Fibroblast of the aortic adventitia (primary cell): ENCODE results near the gene RAPGEF4. TPM values are rescaled to one million over a fixed set of nuclear protein-coding genes. Genes with fewer than 3 reads are reported as not detected.

ENCODE experiments used
- DNase-seq: peaks from one replicate; pipeline ENCODE4 v3.0.0-alpha.2; 2010; ENCODE audit warnings: low read depth
- H3K4me3 ChIP-seq: 2 replicates; pipeline ENCODE4 v1.5.1; 2011; ENCODE audit warnings: low read depth, mild to moderate bottlenecking, control low read depth, low read length, moderate library complexity
- CTCF ChIP-seq: IDR thresholded peaks from 2 replicates; pipeline ENCODE4 v1.5.1; 2011; ENCODE audit warnings: mild to moderate bottlenecking, low read length, control low read depth, inconsistent platforms; ENCODE audit not compliant: insufficient read depth
- total RNA-seq: library from RNA; depleted of rRNA; stranded (reverse); fragments of >200 nt; gene quantifications from 2 replicates; pipeline ENCODE4 v1.2.3, GENCODE V29; 2012; ENCODE audit warnings: low replicate concordance

Gene RAPGEF4
- total RNA-seq, 1 donor = 1.3 TPM

GRCh38 chr2:173040729-173041128 is 305.1 kb downstream of the RAPGEF4 start:
- TF ChIP-seq CTCF = no peak
- H3K4me3 ChIP-seq = no peak overlapping the region
- no peak for DNase-seq

- H3K4me3 ChIP-seq = no peak overlapping the region
- TF ChIP-seq CTCF = no peak
- no peak for DNase-seq
Observed at GRCh38 chr2:173043476-173043875, 307.8 kb downstream of the RAPGEF4 start.

- TF ChIP-seq CTCF = no peak
- no peak for DNase-seq
Observed at GRCh38 chr2:173043897-173044519, 308.4 kb downstream of the RAPGEF4 start.

GRCh38 chr2:173044686-173045085 is 309.0 kb downstream of the RAPGEF4 start:
- H3K4me3 ChIP-seq = no peak overlapping the region

More at GRCh38 chr2:173043897-173044519, 308.4 kb downstream of the RAPGEF4 start:
- H3K4me3 ChIP-seq = no peak overlapping the region

GRCh38 chr2:173045181-173045580 is 309.5 kb downstream of the RAPGEF4 start:
- DNase-seq = no peak
- TF ChIP-seq CTCF = no peak
- H3K4me3 ChIP-seq = no peak overlapping the region

More at GRCh38 chr2:173044686-173045085, 309.0 kb downstream of the RAPGEF4 start:
- no peak for DNase-seq
- no peak for TF ChIP-seq CTCF

GRCh38 chr2:173048522-173048896 is 312.9 kb downstream of the RAPGEF4 start:
- TF ChIP-seq CTCF = no peak
- DNase-seq = no peak
- H3K4me3 ChIP-seq = no peak overlapping the region

GRCh38 chr2:173048897-173049661 is 313.4 kb downstream of the RAPGEF4 start:
- DNase-seq = peak; percentile 98
- H3K4me3 ChIP-seq = no peak overlapping the region
- no peak for TF ChIP-seq CTCF
